Endodermal cell (in vitro differentiated cells): ENCODE measurements around the gene ESRRA. TPM values are rescaled to one million over a fixed set of nuclear protein-coding genes. Genes with fewer than 3 reads are reported as not detected.
"Not testable (repeated sequence)": the region's sequence is repeated elsewhere in the genome, so short reads cannot be mapped to it uniquely, and the experiment has no call there.

Experiments
- DNase-seq: peaks from one replicate; pipeline ENCODE4 v3.0.0-alpha.2; 2017
- H3K27ac ChIP-seq: 2 replicates; pipeline ENCODE4 v1.5.1; 2013; ENCODE audit warnings: mild to moderate bottlenecking, low read depth, low read length, moderate library complexity
- H3K27me3 ChIP-seq: 2 replicates; pipeline ENCODE4 v1.6.1; 2013; ENCODE audit warnings: mild to moderate bottlenecking, low read length, moderate library complexity; ENCODE audit not compliant: insufficient read depth, control insufficient read depth, poor library complexity, severe bottlenecking
- H3K36me3 ChIP-seq: 2 replicates; pipeline ENCODE4 v1.7.0; 2013; ENCODE audit warnings: mild to moderate bottlenecking, low read length, moderate library complexity; ENCODE audit not compliant: control insufficient read depth, insufficient read depth
- H3K4me1 ChIP-seq: one replicate; pipeline ENCODE4 v1.7.0; 2013; ENCODE audit warnings: low read length; ENCODE audit not compliant: control insufficient read depth, insufficient read depth
- H3K4me3 ChIP-seq: 2 replicates; pipeline ENCODE4 v1.5.1; 2013; ENCODE audit warnings: mild to moderate bottlenecking, low read length, moderate library complexity
- H3K9ac ChIP-seq: 2 replicates; pipeline ENCODE4 v1.6.1; 2013; ENCODE audit warnings: mild to moderate bottlenecking, low read length, moderate library complexity; ENCODE audit not compliant: poor library complexity, severe bottlenecking; ENCODE audit errors: extremely low read depth
- H3K9me3 ChIP-seq: 2 replicates; pipeline ENCODE4 v1.6.1; 2013; ENCODE audit warnings: mild to moderate bottlenecking, low read length, moderate library complexity; ENCODE audit not compliant: control insufficient read depth
- H3K27ac Mint-ChIP-seq: 2 replicates; pipeline ENCODE4 v1.8.0; 2020; ENCODE audit warnings: mixed read lengths
- H3K27me3 Mint-ChIP-seq: 2 replicates; pipeline ENCODE4 v1.8.0; 2021; ENCODE audit warnings: mild to moderate bottlenecking, mixed read lengths; ENCODE audit not compliant: insufficient read depth
- H3K36me3 Mint-ChIP-seq: 2 replicates; pipeline ENCODE4 v1.8.0; 2020; ENCODE audit warnings: low read depth, mixed read lengths
- H3K4me1 Mint-ChIP-seq: 2 replicates; pipeline ENCODE4 v1.8.0; 2020; ENCODE audit warnings: mixed read lengths
- H3K4me3 Mint-ChIP-seq: 2 replicates; pipeline ENCODE4 v1.8.0; 2020; ENCODE audit warnings: mild to moderate bottlenecking, moderate library complexity, mixed read lengths
- H3K9me3 Mint-ChIP-seq: 2 replicates; pipeline ENCODE4 v1.8.0; 2020; ENCODE audit warnings: mild to moderate bottlenecking, mixed read lengths
- CTCF ChIP-seq: fragments of 200-600 bp; sonication (generic); conservative IDR thresholded peaks from 2 replicates; pipeline ENCODE4 v1.5.0; 2021; ENCODE audit warnings: antibody characterized with exemption, mild to moderate bottlenecking
- WGBS, 2 experiments: methylation state at CpG; one replicate each; pipeline versions ENCODE4 v1.1.5 to v1.1.7; 2013; ENCODE audit warnings: missing lambda C conversion rate in 2 of 2, mixed read lengths in 1 of 2; ENCODE audit not compliant: insufficient coverage in 1 of 2, insufficient read length in 1 of 2; 5-methylcytosine and 5-hydroxymethylcytosine counted together
- total RNA-seq, 2 donors: library from RNA; stranded (reverse); fragmentation: NEBNext Ultra II Directional in 1 of 2; extraction: Animal tissue kit (Norgen Biotek cat#: 25700) in 1 of 2; gene quantifications; 2 replicates in 1 of 2; 3 replicates in 1 of 2; pipeline ENCODE4 v1.2.1, GENCODE V29; 2021

The ESRRA gene
- total RNA-seq, 2 donors from 2014 or later: 22.8 to 34.5 TPM

DNA sequence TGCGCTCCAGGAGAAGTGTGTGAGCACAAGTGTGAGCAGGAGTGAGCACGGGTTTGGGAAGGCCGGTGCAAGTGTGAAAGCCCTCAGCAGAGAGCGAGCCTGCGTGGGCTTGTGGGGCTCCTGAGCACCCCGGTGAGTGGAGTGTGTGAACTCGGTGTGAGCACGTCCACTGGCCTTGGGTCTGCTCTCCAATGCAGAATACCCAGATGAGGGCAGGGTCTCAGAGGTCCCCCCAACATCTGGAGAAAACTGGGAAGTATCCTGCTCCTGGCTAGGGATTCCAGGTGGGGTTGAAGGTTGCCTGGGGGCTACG lies 1.2 kb downstream of the ESRRA start:
- WGBS, 2 experiments: 20 to 27% methylated on average over 2 to 9 of the region's 9 CpGs
- H3K27me3 Mint-ChIP-seq: peaks cover 11% of the 10 kb centered on the region
- Histone ChIP-seq H3K27ac (no peak overlapping the region), H3K36me3 (peaks cover 9% of the 10 kb centered on the region), H3K9ac (peak overlapping the region; percentile 54), H3K27me3 (peaks cover 12% of the 10 kb centered on the region), H3K4me3 (peak overlapping the region; percentile 95), H3K9me3 (no peaks in the 10 kb centered on the region), H3K4me1 (no peaks in the 10 kb centered on the region)
- no peak for TF ChIP-seq CTCF
- H3K4me3 Mint-ChIP-seq: peak overlapping the region; percentile 90
- no peaks in the 10 kb centered on the region for H3K9me3 Mint-ChIP-seq
- H3K4me1 Mint-ChIP-seq: peaks cover 8% of the 10 kb centered on the region
- no peak for DNase-seq
- peak overlapping the region; percentile 97 for H3K27ac Mint-ChIP-seq
- H3K36me3 Mint-ChIP-seq: peaks cover 17% of the 10 kb centered on the region

- Mint-ChIP-seq H3K36me3 (peaks cover 17% of the 10 kb centered on the region), H3K9me3 (no peaks in the 10 kb centered on the region), H3K4me1 (peaks cover 8% of the 10 kb centered on the region), H3K4me3 (peak overlapping the region; percentile 90), H3K27ac (no peak overlapping the region), H3K27me3 (peaks cover 6% of the 10 kb centered on the region)
- H3K9ac ChIP-seq: peak overlapping the region; percentile 54
- WGBS, 2 experiments: 81 to 89% methylated on average over 3 to 15 of the region's 15 CpGs
- H3K9me3 ChIP-seq: no peaks in the 10 kb centered on the region
- H3K27ac ChIP-seq: no peak overlapping the region
- peaks cover 9% of the 10 kb centered on the region for H3K36me3 ChIP-seq
- DNase-seq: peak; percentile 52
- H3K27me3 ChIP-seq: peaks cover 6% of the 10 kb centered on the region
- peak overlapping the region; percentile 95 for H3K4me3 ChIP-seq
- TF ChIP-seq CTCF: no peak
- no peaks in the 10 kb centered on the region for H3K4me1 ChIP-seq
Measured at GRCh38 chr11:64306876-64307622, 1.7 kb downstream of the ESRRA start.

GRCh38 chr11:64307795-64308194 lies 2.5 kb downstream of the ESRRA start:
- Mint-ChIP-seq H3K27ac (peak overlapping the region; percentile 44), H3K36me3 (peaks cover 21% of the 10 kb centered on the region), H3K4me3 (peak overlapping the region; percentile 90)
- H3K9me3 ChIP-seq, H3K27ac ChIP-seq, H3K4me1 Mint-ChIP-seq, H3K4me3 ChIP-seq, H3K9me3 Mint-ChIP-seq, H3K9ac ChIP-seq, H3K4me1 ChIP-seq, H3K27me3 ChIP-seq, H3K27me3 Mint-ChIP-seq, H3K36me3 ChIP-seq, DNase-seq: not testable (repeated sequence)
- WGBS, 2 experiments: 97% methylated on average over 4 to 5 of the region's 5 CpGs
